Progenitor cell of endocrine pancreas (in vitro differentiated cells): ENCODE data around the gene DCTN3. TPM values are rescaled to one million over a fixed set of nuclear protein-coding genes. Genes with fewer than 3 reads are reported as not detected.
A peak's percentile ranks its signal among the peaks of the same experiment; 100 is the strongest.

Experiments
- DNase-seq: peaks from one replicate; pipeline ENCODE4 v3.0.0; 2021; ENCODE audit warnings: low spot score; ENCODE audit not compliant: unreplicated experiment
- H3K27ac Mint-ChIP-seq: 2 replicates; pipeline ENCODE4 v1.8.0; 2021; ENCODE audit warnings: mild to moderate bottlenecking, moderate library complexity, mixed read lengths
- H3K27me3 Mint-ChIP-seq: 2 replicates; pipeline ENCODE4 v1.8.0; 2021; ENCODE audit warnings: mixed read lengths
- H3K36me3 Mint-ChIP-seq: 2 replicates; pipeline ENCODE4 v1.8.0; 2022; ENCODE audit warnings: mixed read lengths; ENCODE audit not compliant: insufficient read depth
- H3K4me1 Mint-ChIP-seq: 2 replicates; pipeline ENCODE4 v1.8.0; 2021; ENCODE audit warnings: low read depth, mixed read lengths
- H3K4me3 Mint-ChIP-seq: 2 replicates; pipeline ENCODE4 v1.8.0; 2021; ENCODE audit warnings: low read depth, mild to moderate bottlenecking, moderate library complexity, mixed read lengths
- H3K9me3 Mint-ChIP-seq: 2 replicates; pipeline ENCODE4 v1.8.0; 2021; ENCODE audit warnings: low read depth, mixed read lengths
- CTCF ChIP-seq: fragments of 200-600 bp; sonication (generic); IDR thresholded peaks from one replicate; pipeline ENCODE4 v1.5.0; 2021; ENCODE audit warnings: antibody characterized with exemption, mild to moderate bottlenecking; ENCODE audit not compliant: unreplicated experiment
- total RNA-seq: library from RNA; stranded (reverse); gene quantifications from 2 replicates; pipeline ENCODE4 v1.2.1, GENCODE V29; 2021

DCTN3 gene
- total RNA-seq, 1 donor from 2014 or later = 101 TPM

DNA sequence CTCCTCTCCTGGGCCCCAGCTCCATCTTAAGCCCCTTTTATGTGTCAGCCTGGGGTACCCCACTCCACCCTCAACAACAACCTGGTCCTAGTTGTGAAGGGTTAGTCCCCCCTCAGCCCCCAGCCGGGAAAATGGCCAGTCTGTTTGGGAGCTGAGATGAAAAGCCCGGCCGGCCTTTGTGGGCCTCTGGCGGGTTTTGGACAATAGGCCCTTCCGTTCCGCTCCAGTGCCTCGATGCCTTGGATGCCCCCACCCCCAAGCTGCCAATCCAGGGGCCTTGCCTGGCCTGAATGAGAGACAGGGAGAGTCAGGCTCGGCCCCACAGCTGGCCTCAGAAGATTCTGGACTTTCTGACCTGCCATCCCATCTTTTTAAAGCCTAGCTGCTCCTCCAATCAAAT, 39.9 kb downstream of the DCTN3 start:
- no peaks in the 10 kb centered on the region for H3K36me3 Mint-ChIP-seq
- no peak for TF ChIP-seq CTCF
- H3K27ac Mint-ChIP-seq = no peak overlapping the region
- H3K4me3 Mint-ChIP-seq = no peak overlapping the region
- peaks cover 83% of the 10 kb centered on the region for H3K27me3 Mint-ChIP-seq
- DNase-seq = no peak
- no peaks in the 10 kb centered on the region for H3K9me3 Mint-ChIP-seq
- peaks cover 37% of the 10 kb centered on the region for H3K4me1 Mint-ChIP-seq

DNA sequence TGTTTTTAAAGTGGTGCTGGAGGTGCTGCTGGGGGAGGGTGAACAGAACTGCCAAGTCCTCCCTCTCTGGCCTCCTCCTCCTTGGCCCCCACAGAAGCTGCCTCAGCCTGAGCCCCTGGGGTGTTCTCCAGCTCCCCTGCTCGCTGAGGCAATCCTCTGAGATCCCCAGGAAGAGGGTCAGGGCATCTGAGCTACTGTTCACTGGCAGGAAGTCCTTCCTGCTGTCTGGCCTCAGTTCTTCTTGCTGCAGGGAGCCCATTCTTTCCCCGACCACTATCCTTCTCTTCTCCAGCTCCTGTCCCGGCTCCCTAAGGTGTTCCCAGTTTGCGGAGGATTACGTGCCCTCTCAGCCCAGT, 40.5 kb downstream of the DCTN3 start:
- no peak for TF ChIP-seq CTCF
- Mint-ChIP-seq H3K27me3 (peaks cover 81% of the 10 kb centered on the region), H3K9me3 (no peaks in the 10 kb centered on the region), H3K36me3 (no peaks in the 10 kb centered on the region), H3K4me3 (no peak overlapping the region), H3K27ac (peak overlapping the region; percentile 65), H3K4me1 (peaks cover 37% of the 10 kb centered on the region)
- DNase-seq = no peak

- H3K27ac Mint-ChIP-seq = no peak overlapping the region
- no peak for DNase-seq
- peaks cover 79% of the 10 kb centered on the region for H3K27me3 Mint-ChIP-seq
- no peak for TF ChIP-seq CTCF
- no peaks in the 10 kb centered on the region for H3K9me3 Mint-ChIP-seq
- H3K4me3 Mint-ChIP-seq = peak overlapping the region; percentile 46
- no peaks in the 10 kb centered on the region for H3K36me3 Mint-ChIP-seq
- peaks cover 37% of the 10 kb centered on the region for H3K4me1 Mint-ChIP-seq
These were observed 41.0 kb downstream of the DCTN3 start for GRCh38 chr9:34579104-34579807.

DNA sequence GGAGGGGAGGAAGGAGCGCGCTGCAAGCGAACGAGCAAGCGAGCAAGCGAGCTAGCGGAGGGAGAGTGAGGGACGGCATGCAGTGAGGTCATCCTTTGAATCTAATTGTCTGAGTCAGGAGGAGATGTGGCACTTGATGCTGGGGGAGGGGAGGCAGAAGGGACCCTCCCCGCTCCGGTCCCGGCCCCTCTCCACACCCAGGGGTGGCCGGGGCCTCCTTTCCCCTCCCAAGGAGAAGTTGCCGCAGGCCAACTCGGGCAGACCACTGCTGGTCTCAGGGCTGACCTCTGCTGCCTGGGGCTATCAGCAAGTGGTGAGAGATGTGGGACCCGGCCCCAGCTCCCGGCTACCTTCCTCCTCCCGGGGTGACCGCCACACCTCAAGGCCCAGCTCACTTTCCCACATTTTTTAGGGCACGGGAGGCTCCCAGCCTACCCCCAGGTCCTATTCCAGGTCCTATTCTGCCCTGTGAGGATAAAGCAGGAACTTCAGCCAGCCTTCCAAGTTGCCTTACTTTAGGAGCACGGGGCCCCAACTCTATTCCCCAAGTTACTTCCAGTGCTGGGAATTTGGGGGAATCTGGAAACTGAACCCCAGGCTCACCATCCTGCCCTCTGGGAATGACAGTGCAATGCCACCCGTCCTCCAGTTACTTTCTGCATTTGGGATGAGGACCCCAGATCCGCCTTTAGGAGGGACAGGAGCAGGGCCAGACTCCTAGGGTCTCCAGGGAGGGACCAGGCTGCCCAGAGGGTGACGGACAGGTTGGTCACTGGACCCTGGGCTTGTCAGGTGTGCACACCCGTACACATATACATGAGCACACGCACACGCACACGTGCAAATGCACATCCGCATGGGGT, 41.8 kb downstream of the DCTN3 start:
- Mint-ChIP-seq H3K4me3 (peak overlapping the region; percentile 44), H3K9me3 (no peaks in the 10 kb centered on the region), H3K27ac (no peak overlapping the region), H3K36me3 (no peaks in the 10 kb centered on the region), H3K4me1 (peaks cover 38% of the 10 kb centered on the region), H3K27me3 (peaks cover 76% of the 10 kb centered on the region)
- peak; percentile 15 for TF ChIP-seq CTCF
- DNase-seq = no peak

- Mint-ChIP-seq H3K36me3 (no peaks in the 10 kb centered on the region), H3K4me3 (peak overlapping the region; percentile 64), H3K27me3 (peaks cover 76% of the 10 kb centered on the region), H3K27ac (no peak overlapping the region), H3K4me1 (peaks cover 38% of the 10 kb centered on the region), H3K9me3 (no peaks in the 10 kb centered on the region)
- no peak for TF ChIP-seq CTCF
- DNase-seq = no peak
These were observed 42.7 kb downstream of the DCTN3 start for GRCh38 chr9:34577400-34578240.
